PC-9 (cell line): Measurements from ENCODE around the gene ATP13A5. TPM values are rescaled to one million over a fixed set of nuclear protein-coding genes. Genes with fewer than 3 reads are reported as not detected.

Experiments
- BruUV-seq: library from RNA; stranded (reverse); fragments of 400-500 nt; replicated peaks from 2 replicates; lab custom pipeline; 2021; lab: Mats Ljungman, UMichigan
- CTCF ChIA-PET: fragments of 300-600 bp; sonication (Branson Sonifier 250); formaldehyde crosslinking; loops from one replicate; lab custom pipeline; 2022; ENCODE audit warnings: antibody characterized with exemption; lab: Charles Lee
- POLR2A ChIA-PET: fragments of 300-600 bp; sonication (Branson Sonifier 250); formaldehyde crosslinking; loops from one replicate; lab custom pipeline; 2022; ENCODE audit warnings: antibody characterized with exemption; ENCODE audit not compliant: unreplicated experiment; lab: Charles Lee
- DNase-seq, 2 experiments: peaks; one replicate each; pipeline versions ENCODE4 v3.0.0 to v3.0.0-alpha.2; 2015 to 2022; ENCODE audit warnings: mixed read lengths in 1 of 2
- H2AFZ ChIP-seq: fragments of 200-600 bp; sonication (generic); 2 replicates; pipeline ENCODE4 v1.8.1; 2017; ENCODE audit warnings: antibody characterized with exemption
- H3F3A ChIP-seq: fragments of 200-600 bp; sonication (generic); 2 replicates; pipeline ENCODE4 v1.8.1; 2017; ENCODE audit warnings: antibody characterized with exemption, mild to moderate bottlenecking, low read depth; ENCODE audit not compliant: insufficient read depth
- H3K27ac ChIP-seq: fragments of 200-600 bp; sonication (generic); 2 replicates; pipeline ENCODE4 v1.6.1; 2016; ENCODE audit warnings: mixed run types
- H3K27me3 ChIP-seq: fragments of 200-600 bp; sonication (generic); 2 replicates; pipeline ENCODE4 v1.6.1; 2016; ENCODE audit warnings: low read depth, mixed run types; ENCODE audit not compliant: insufficient read depth
- H3K36me3 ChIP-seq: fragments of 200-600 bp; sonication (generic); 2 replicates; pipeline ENCODE4 v1.6.1; 2016; ENCODE audit warnings: low read depth, mixed run types
- H3K4me1 ChIP-seq: fragments of 200-600 bp; sonication (generic); replicated peaks from 2 replicates; pipeline ENCODE4 v1.6.1; 2016; ENCODE audit warnings: mixed run types; ENCODE audit not compliant: insufficient read depth
- H3K4me2 ChIP-seq: fragments of 200-600 bp; sonication (generic); 2 replicates; pipeline ENCODE4 v1.6.1; 2017; ENCODE audit warnings: mixed run types
- H3K4me3 ChIP-seq: fragments of 200-600 bp; sonication (generic); 2 replicates; pipeline ENCODE4 v1.6.1; 2016; ENCODE audit warnings: mixed run types
- H3K79me2 ChIP-seq: fragments of 200-600 bp; sonication (generic); 2 replicates; pipeline ENCODE4 v1.6.1; 2017; ENCODE audit warnings: low read depth, mixed run types
- H3K9me2 ChIP-seq: fragments of 200-600 bp; sonication (generic); 2 replicates; pipeline ENCODE4 v1.8.1; 2017; ENCODE audit warnings: mild to moderate bottlenecking; ENCODE audit not compliant: insufficient read depth
- H3K9me3 ChIP-seq: fragments of 200-600 bp; sonication (generic); 2 replicates; pipeline ENCODE4 v1.8.1; 2016; ENCODE audit warnings: low read depth; ENCODE audit not compliant: insufficient read depth
- H4K20me1 ChIP-seq: fragments of 200-600 bp; sonication (generic); 2 replicates; pipeline ENCODE4 v1.8.1; 2017; ENCODE audit not compliant: insufficient read depth
- EZH2 ChIP-seq: fragments of 200-600 bp; sonication (generic); IDR thresholded peaks from 2 replicates; pipeline ENCODE4 v1.8.0; 2017; ENCODE audit warnings: antibody characterized with exemption, low read depth
- intact Hi-C: fragments of 100-400 bp; cut with micrococcal nuclease; formaldehyde crosslinking; loops from one replicate; pipeline ENCODE4 v1.10.0; 2022; ENCODE audit not compliant: unreplicated experiment
- total RNA-seq: library from RNA; stranded (reverse); gene quantifications from 2 replicates; pipeline ENCODE4 v1.2.3, GENCODE V29; 2021
- TF ChIP-seq, protein P1 (sequence below): fragments of 200-600 bp; sonication (generic); conservative IDR thresholded peaks from 2 replicates; pipeline ENCODE4 v1.6.1; 2017; ENCODE audit warnings: mixed run types, antibody characterized with exemption, mild to moderate bottlenecking, moderate library complexity

ATP13A5 gene
- total RNA-seq, 1 experiment from 2014 or later, result not detected

DNA sequence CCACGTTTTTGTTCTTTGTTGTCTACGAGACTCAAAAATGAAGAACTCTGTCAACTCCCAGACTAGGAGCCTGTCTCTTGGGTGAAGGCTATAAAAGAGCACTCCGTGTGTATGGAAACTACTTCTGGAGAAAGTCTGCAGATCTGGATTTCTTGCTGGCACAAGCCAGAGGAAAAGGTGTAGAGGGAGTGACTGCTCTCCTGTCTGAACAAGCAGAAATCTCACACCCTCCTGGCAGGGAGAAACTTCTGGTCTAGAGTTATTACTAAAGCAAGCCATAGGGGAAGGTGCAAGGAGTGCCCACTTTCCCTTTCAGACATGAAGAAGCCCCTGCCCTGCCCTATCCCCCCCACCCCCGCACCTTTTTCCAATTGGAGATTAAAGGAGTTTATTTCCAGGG, 128.1 kb downstream of the ATP13A5 start:
- POLR2A ChIA-PET, result no interaction called here
- intact Hi-C loops, result no loop called here
- no peaks in the 10 kb centered on the region for H3K36me3 ChIP-seq
- H4K20me1 ChIP-seq, result no peaks in the 10 kb centered on the region
- TF ChIP-seq EZH2, result no peak
- TF ChIP-seq, protein P1, sequence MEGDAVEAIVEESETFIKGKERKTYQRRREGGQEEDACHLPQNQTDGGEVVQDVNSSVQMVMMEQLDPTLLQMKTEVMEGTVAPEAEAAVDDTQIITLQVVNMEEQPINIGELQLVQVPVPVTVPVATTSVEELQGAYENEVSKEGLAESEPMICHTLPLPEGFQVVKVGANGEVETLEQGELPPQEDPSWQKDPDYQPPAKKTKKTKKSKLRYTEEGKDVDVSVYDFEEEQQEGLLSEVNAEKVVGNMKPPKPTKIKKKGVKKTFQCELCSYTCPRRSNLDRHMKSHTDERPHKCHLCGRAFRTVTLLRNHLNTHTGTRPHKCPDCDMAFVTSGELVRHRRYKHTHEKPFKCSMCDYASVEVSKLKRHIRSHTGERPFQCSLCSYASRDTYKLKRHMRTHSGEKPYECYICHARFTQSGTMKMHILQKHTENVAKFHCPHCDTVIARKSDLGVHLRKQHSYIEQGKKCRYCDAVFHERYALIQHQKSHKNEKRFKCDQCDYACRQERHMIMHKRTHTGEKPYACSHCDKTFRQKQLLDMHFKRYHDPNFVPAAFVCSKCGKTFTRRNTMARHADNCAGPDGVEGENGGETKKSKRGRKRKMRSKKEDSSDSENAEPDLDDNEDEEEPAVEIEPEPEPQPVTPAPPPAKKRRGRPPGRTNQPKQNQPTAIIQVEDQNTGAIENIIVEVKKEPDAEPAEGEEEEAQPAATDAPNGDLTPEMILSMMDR, result no peak
- H3K9me3 ChIP-seq, result no peaks in the 10 kb centered on the region
- DNase-seq, result no peak
- CTCF ChIA-PET, result no interaction called here
- BruUV-seq, result no TSS peak
- no peak overlapping the region for H3K4me3 ChIP-seq
- H2AFZ ChIP-seq, result no peak overlapping the region
- no peaks in the 10 kb centered on the region for H3K4me1 ChIP-seq
- H3K27me3 ChIP-seq, result peaks cover 6% of the 10 kb centered on the region; the same call in 1 of the 2 replicates
- no peaks in the 10 kb centered on the region for H3K9me2 ChIP-seq
- no peak overlapping the region for H3K27ac ChIP-seq
- no peaks in the 10 kb centered on the region for H3F3A ChIP-seq
- H3K4me2 ChIP-seq, result no peak overlapping the region
- H3K79me2 ChIP-seq, result no peaks in the 10 kb centered on the region

DNA sequence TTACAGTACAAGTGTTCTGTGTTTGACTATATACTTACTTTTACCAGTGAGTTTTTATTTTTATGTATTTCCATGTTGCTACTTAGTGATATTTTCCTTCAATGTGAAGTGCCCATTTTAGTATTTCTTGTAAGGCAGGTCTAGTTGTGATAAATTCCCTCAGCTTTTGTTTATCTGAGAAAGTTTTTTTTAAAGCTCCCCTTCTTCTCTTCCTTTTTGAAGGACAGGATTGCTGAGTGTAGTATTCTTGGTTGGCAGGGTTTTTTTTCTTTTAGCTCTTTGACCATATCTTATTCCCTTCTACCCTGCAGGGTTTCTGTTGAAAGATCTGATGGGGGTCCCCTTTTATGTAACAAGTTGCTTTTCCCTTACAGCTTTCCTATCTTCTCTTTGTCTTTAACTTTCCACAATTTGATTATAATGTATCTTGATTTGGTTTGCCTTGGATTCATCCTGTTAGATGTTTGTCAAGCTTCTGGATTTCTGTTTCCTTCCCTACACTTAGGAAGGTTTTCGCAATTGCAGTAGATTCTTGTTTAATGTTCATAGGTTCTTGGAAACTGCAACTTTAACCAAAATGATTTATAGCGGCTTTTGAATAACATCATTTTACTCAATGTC, 129.6 kb downstream of the ATP13A5 start:
- ChIA-PET CTCF (no interaction called here), POLR2A (interaction anchor here (0.5 kb wide), 1 partner anchor 859 kb away, joined by 5 read pairs; no protein-coding TSS in a partner anchor)
- BruUV-seq, result no TSS peak
- no peaks in the 10 kb centered on the region for H3K9me3 ChIP-seq
- H3K4me2 ChIP-seq, result no peak overlapping the region
- no peaks in the 10 kb centered on the region for H4K20me1 ChIP-seq
- H3K9me2 ChIP-seq, result no peaks in the 10 kb centered on the region
- no peak overlapping the region for H3K27ac ChIP-seq
- H3K4me3 ChIP-seq, result no peak overlapping the region
- H3K36me3 ChIP-seq, result no peaks in the 10 kb centered on the region
- no peaks in the 10 kb centered on the region for H3K4me1 ChIP-seq
- H3F3A ChIP-seq, result no peaks in the 10 kb centered on the region
- no peak overlapping the region for H2AFZ ChIP-seq
- no peak for DNase-seq
- peaks cover 6% of the 10 kb centered on the region; the same call in 1 of the 2 replicates for H3K27me3 ChIP-seq
- TF ChIP-seq, protein P1, result no peak
- TF ChIP-seq EZH2, result no peak
- intact Hi-C loops, result loop anchor here (1.0 kb wide), 1 partner anchor 16 kb away; no protein-coding TSS in a partner anchor
- no peaks in the 10 kb centered on the region for H3K79me2 ChIP-seq

DNA sequence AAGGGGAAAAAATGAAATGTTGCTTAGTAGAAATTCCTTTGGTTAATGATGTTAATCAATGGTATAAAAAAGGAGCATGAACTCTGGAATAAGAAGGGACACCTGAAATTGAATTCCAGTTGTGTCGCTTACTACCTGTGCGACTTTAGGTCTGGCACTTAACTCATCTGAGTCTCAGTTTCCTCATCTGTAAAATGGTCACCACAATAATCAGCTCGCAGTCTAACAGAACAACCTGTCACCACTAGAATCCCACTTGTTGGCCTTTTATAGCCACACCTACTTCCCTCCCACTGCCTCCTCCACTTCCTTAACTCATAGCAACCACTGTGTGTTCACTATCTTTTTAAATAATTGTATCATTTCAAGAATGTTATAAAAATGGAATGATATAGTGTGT, 135.0 kb downstream of the ATP13A5 start:
- Histone ChIP-seq H3K4me3 (no peak overlapping the region), H3K27me3 (no peaks in the 10 kb centered on the region), H3K79me2 (no peaks in the 10 kb centered on the region), H3K9me2 (no peaks in the 10 kb centered on the region), H3K27ac (no peak overlapping the region), H3K4me1 (no peaks in the 10 kb centered on the region), H3F3A (no peaks in the 10 kb centered on the region), H4K20me1 (no peaks in the 10 kb centered on the region), H3K4me2 (no peak overlapping the region), H3K36me3 (no peaks in the 10 kb centered on the region), H2AFZ (no peak overlapping the region), H3K9me3 (no peaks in the 10 kb centered on the region)
- CTCF ChIA-PET, result interaction anchor here (0.7 kb wide), 1 partner anchor 250 kb away, joined by 6 read pairs; no protein-coding TSS in a partner anchor
- TF ChIP-seq, protein P1, result no peak
- TF ChIP-seq EZH2, result no peak
- DNase-seq, result no peak
- POLR2A ChIA-PET, result no interaction called here
- intact Hi-C loops, result no loop called here
- no TSS peak for BruUV-seq
